ENCODE data around the gene FBXO2.

DNA sequence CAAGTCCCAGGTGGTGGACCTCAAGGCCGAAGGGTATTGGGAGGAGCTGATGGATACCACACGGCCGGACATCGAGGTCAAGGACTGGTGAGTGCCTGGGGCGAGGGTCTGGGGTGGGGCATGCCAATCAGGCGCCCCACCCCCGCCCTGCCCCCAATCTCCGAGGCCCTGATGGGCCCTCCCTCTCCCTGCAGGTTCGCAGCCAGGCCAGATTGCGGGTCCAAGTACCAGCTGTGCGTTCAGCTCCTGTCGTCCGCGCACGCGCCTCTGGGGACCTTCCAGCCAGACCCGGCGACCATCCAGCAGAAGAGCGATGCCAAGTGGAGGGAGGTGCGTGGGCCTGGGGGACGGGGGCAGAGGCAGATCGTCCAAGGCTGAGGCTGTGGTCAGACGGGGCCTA, 4.3 kb upstream of the FBXO2 start:
- TF ChIP-seq ZFP3 (CRISPR knock-in tag; IDR thresholded peaks at IDR 0.05) (no peak), TOX (CRISPR knock-in tag; IDR thresholded peaks at IDR 0.05; ENCODE audit: borderline replicate concordance) (no peak), RARB (CRISPR knock-in tag; IDR thresholded peaks at IDR 0.05) (no peak), CREB5 (CRISPR knock-in tag; IDR thresholded peaks at IDR 0.05; ENCODE audit: low read depth) (no peak), SNAI2 (CRISPR knock-in tag; IDR thresholded peaks at IDR 0.05) (no peak), PPARA (CRISPR knock-in tag; IDR thresholded peaks at IDR 0.05; ENCODE audit: borderline replicate concordance) (no peak)
- TF ChIP-seq, protein P1, sequence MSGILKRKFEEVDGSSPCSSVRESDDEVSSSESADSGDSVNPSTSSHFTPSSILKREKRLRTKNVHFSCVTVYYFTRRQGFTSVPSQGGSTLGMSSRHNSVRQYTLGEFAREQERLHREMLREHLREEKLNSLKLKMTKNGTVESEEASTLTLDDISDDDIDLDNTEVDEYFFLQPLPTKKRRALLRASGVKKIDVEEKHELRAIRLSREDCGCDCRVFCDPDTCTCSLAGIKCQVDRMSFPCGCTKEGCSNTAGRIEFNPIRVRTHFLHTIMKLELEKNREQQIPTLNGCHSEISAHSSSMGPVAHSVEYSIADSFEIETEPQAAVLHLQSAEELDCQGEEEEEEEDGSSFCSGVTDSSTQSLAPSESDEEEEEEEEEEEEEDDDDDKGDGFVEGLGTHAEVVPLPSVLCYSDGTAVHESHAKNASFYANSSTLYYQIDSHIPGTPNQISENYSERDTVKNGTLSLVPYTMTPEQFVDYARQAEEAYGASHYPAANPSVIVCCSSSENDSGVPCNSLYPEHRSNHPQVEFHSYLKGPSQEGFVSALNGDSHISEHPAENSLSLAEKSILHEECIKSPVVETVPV (CRISPR knock-in tag; IDR thresholded peaks at IDR 0.05), result no peak
- TF ChIP-seq, protein P2, sequence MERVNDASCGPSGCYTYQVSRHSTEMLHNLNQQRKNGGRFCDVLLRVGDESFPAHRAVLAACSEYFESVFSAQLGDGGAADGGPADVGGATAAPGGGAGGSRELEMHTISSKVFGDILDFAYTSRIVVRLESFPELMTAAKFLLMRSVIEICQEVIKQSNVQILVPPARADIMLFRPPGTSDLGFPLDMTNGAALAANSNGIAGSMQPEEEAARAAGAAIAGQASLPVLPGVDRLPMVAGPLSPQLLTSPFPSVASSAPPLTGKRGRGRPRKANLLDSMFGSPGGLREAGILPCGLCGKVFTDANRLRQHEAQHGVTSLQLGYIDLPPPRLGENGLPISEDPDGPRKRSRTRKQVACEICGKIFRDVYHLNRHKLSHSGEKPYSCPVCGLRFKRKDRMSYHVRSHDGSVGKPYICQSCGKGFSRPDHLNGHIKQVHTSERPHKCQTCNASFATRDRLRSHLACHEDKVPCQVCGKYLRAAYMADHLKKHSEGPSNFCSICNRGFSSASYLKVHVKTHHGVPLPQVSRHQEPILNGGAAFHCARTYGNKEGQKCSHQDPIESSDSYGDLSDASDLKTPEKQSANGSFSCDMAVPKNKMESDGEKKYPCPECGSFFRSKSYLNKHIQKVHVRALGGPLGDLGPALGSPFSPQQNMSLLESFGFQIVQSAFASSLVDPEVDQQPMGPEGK (CRISPR knock-in tag; IDR thresholded peaks at IDR 0.05; ENCODE audit: borderline replicate concordance), result no peak
